TTC549 (cell line): ENCODE measurements around the gene ELMO2.

ENCODE experiments used
- FAIRE-seq: peaks from 2 replicates; lab custom pipeline; 2012; peaks lifted over from hg19 to GRCh38; lab: Jason Lieb, UNC

The ELMO2 gene

GRCh38 chr20:46330831-46331371 is 75.5 kb downstream of the ELMO2 start:
- no peak for FAIRE-seq

GRCh38 chr20:46330072-46330763 is 76.2 kb downstream of the ELMO2 start:
- FAIRE-seq = no peak

GRCh38 chr20:46328200-46328882 is 78.1 kb downstream of the ELMO2 start:
- FAIRE-seq = no peak

- FAIRE-seq = no peak
Measured at GRCh38 chr20:46327557-46327956, 78.9 kb downstream of the ELMO2 start.

GRCh38 chr20:46325789-46326188 is 80.6 kb downstream of the ELMO2 start:
- FAIRE-seq = no peak

- no peak for FAIRE-seq
Measured at GRCh38 chr20:46324960-46325703, 81.3 kb downstream of the ELMO2 start.

- no peak for FAIRE-seq
Measured at GRCh38 chr20:46324379-46324778, 82.0 kb downstream of the ELMO2 start.

GRCh38 chr20:46323557-46323956 is 82.9 kb downstream of the ELMO2 start:
- no peak for FAIRE-seq

- no peak for FAIRE-seq
Measured at GRCh38 chr20:46322641-46323040, 83.8 kb downstream of the ELMO2 start.

- FAIRE-seq = no peak
Measured at GRCh38 chr20:46317685-46318177, 88.7 kb downstream of the ELMO2 start.

- no peak for FAIRE-seq
Measured at GRCh38 chr20:46316984-46317684, 89.3 kb downstream of the ELMO2 start.
